HPDE6-E6E7 (cell line): ENCODE results near the gene SERHL2.
"Not testable (repeated sequence)": the region's sequence is repeated elsewhere in the genome, so short reads cannot be mapped to it uniquely, and the experiment has no call there.

ENCODE experiments used
- DNase-seq: peaks from one replicate; pipeline ENCODE4 v3.0.0; 2011; ENCODE audit warnings: missing footprints; ENCODE audit errors: extremely low spot score

SERHL2 gene, protein sequence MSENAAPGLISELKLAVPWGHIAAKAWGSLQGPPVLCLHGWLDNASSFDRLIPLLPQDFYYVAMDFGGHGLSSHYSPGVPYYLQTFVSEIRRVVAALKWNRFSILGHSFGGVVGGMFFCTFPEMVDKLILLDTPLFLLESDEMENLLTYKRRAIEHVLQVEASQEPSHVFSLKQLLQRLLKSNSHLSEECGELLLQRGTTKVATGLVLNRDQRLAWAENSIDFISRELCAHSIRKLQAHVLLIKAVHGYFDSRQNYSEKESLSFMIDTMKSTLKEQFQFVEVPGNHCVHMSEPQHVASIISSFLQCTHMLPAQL

DNA sequence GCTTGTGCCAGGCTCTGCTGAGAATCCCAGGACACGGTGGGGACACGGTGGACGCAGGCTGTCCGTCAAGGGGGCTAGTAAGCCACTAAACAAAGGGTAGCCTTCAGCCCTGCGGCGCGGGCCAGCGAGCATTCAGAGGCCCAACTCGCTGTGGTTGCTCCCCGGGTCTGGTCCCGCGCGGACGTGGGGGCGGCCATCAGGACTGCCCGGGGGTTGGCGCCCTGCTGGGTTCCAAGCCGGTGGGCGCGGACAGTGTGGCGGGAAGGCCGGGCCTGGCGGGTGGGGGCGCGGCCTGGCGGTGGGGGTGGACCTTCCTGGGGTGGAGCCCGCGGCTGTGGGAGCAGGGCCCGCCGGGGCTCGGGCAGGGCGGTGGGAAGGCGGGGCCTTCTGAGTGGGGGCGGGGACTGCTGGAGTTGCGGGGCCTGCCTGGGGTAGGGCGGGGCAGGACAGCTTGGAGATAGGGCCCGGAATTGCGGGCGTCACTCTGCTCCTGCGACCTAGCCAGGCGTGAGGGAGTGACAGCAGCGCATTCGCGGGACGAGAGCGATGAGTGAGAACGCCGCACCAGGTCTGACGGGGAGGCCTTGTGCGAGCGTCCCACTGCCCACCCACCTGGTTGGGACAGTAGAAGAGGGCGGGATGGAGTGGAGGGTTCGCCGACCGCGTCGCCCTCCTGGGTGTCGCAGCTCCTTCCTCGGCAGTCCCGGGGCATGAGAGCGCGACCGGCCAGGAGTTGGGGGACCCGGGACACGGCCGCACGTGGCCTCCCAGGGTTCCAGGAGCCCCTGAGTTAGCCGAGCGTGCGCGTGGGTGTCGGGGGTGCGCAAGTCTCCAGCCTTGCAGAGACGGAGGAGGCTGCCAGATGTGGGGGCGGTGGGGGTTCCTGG is at the start of gene SERHL2:
Gene SERHL2 (plus strand): TSS at position 482 of the 887 bp plus-strand sequence. CDS start 65 bp downstream, at position 547.
- peak; percentile 71 for DNase-seq

DNA sequence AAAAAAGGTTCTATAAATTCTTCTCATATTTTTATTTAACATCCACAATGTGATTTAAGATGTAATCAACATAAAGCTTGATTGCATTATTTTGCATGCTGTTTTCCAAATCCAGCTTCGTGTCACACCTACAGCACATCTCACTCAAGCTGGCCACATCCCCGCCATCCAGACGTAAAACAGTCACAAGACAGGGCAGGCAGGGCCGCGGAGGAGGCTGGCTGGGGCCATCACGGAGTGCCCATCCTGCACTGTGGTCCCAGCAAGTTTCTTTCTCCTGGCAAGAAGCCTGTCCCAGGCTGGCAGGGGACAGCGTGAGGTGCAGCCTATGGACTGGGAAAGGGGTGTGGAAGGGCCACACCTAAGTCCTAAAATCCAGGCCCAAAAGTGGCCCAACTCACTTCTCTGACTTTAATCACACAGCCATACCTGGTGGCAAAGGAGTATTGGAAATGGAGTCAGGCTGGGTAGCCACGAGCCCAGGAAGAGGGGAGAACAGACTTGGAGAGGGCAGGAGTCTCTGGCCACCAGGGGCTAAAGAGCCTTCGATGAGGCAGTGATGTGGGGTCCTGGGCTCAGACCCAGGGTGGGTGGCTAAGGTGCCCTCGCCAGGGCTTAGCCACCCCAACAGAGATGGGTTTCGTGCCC is 45.3 kb upstream of the SERHL2 start:
- not testable (repeated sequence) for DNase-seq

DNA sequence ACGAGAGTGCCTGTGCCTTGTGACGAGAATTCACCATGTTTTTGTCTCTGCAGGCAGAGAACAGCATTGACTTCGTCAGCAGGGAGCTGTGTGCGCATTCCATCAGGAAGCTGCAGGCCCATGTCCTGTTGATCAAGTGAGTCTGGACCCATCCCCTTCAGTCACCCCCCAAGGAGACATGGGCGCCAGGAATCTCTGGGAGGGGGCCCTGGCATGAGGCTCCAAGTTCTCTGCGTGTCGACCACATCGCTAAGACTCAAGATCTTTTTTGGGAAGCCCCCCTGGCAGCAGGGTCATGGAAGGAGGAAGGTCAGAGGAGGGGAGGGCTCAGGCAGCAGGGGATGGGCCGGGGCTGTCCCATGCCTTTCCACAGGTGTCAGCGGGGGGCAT is 44.8 kb upstream of the SERHL2 start:
- DNase-seq: not testable (repeated sequence)

DNA sequence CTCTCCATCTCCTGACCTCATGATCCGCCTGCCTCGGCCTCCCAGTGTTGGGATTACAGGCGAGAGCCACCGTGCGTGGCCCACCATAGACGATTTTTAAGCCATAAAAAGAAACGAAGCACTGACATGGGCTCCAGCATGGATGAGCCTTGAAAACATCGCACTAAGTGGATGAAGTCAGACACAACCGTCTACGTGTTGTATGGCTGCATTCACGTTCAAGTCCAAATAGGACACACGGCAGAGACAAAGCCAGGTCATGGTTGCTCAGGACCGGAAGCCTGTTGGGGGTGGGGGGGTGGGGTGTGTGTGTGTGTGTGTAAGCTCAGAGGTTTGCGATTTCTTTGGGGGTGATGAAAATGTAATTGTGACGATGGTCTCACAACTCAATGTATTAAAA is 44.2 kb upstream of the SERHL2 start:
- no peak for DNase-seq

DNA sequence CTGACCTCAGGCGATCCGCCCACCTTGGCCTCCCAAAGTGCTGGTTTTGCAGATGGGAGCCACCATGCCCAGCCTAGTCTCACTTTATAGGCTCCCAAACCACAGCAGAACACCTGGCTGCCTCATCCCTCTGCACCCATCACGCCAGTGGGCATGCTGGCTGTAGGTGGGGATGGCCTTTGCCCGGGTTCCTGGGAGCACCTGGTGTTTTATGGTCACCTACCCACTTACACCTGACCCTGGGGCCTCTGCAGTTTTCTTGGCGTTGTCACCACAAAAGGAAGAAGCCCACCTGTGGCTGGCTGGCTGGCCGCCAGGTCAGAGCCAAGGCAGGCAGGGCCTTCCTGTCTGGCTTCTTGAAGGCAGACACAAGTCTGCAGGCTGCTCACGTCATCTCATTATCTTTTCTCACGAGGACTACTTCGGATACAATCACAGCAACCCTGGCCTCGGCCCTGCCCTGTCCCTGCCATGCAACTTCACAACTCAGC is 42.3 kb upstream of the SERHL2 start:
- DNase-seq: no peak

DNA sequence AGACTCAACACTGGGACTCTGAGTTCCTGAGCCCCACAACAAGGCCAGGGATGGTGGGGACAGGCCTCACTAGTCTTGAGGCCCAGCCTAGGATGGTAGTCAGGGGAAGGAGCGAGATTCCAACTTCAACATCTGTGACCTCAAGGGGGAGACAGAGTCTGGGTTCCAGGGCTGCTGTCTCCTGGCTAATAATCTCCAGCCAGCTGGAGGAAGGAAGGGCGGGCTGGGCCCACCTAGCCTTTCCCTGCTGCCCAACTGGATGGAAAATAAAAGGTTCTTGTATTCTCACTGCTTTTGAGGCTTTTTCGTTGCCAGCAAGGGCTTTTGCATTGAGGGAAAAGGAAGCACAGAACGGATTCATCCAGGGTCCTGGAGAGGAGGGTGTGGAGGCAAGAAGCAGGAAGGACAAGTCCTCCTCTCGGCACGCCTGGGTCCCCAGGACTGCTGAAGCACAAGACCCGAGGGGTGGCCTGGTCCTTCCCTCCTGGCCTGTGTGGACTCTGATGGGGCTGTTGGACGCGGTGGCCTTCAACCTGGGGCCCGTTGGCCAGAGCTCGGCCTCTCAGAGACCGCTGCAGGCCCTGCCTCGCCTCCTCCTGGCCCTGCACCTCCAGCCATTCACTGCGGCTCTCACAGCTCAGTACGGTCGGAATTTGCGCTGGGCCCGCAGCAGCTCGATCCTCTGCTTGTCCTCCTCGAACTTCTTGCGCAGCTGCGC is 41.3 kb upstream of the SERHL2 start:
- DNase-seq: not testable (repeated sequence)

DNA sequence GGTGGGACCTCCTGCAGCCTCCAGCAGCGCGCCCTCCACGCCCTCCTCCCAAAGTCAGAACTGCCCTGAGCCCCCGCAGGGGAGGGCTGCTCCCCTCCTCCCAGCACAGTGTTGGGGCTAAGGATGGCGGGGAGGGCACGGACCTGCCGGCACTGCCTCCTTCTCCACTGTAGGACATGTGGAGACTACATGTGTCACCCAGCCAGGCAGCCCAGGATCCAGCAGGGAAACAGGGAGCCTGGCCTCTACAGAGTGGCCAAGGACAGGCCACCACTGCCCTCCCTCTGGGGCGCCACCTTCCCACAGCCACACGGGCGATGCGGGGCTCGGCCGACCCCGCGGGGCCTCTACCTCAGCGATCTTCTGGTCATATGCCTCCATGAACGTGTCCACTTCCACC is 39.4 kb upstream of the SERHL2 start:
- DNase-seq: not testable (repeated sequence)

DNA sequence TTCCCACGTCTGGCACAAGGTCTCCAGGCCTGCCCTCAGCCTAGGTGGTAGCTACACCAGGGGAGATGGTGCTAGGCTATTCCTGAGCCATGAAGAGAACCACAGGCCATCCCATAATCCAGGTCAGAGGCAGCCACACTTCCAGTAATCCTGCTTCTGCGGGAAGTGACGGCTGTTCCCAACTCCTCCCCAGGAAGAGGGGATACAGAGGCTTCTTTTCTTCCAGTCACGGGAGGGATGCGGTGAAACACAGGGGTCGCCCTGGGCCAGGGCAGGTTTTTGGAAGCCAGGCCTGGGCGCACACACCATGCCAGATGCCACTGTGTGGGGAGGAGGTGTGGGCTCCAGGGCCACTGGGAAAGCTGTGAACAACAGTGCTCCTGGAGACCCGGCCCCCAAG is 38.5 kb upstream of the SERHL2 start:
- DNase-seq: not testable (repeated sequence)

DNA sequence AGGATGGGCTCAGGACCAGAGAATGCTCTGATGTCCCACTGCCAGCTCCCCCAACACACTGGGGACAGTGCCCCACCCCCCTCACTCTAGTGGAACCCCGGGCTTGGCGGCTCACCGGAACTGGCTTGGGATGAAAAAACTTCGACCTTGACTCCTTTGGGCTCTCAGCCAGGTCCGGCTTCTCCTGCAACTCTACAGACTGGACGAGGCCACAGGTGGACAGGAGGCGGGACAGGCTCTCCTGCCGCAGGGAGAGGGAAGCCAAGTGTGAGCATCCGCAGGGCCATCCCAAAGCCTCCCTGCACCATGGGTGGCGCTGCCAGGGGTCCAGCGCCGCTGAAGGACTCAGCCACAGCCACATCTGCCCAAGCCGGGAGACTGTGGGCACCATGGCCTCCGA is 37.9 kb upstream of the SERHL2 start:
- DNase-seq: no peak

DNA sequence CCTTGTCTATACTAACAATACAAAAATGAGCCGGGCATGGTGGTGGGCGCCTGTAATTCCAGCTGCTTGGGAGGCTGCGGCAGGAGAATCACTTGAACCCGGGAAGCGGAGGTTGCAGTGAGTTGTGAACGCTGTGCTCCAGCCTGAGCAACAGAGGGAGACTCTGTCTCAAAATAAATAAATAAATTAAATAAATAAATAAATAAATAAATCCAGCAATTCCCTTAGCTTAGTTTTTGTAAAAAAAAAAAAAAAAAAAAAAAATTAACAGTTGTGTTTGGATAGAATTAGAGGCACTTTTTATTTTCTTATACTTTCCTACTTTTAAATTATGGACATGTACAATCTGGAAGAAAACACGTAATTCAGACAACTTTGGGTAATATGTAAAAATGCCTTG is 36.7 kb upstream of the SERHL2 start:
- DNase-seq: not testable (repeated sequence)

DNA sequence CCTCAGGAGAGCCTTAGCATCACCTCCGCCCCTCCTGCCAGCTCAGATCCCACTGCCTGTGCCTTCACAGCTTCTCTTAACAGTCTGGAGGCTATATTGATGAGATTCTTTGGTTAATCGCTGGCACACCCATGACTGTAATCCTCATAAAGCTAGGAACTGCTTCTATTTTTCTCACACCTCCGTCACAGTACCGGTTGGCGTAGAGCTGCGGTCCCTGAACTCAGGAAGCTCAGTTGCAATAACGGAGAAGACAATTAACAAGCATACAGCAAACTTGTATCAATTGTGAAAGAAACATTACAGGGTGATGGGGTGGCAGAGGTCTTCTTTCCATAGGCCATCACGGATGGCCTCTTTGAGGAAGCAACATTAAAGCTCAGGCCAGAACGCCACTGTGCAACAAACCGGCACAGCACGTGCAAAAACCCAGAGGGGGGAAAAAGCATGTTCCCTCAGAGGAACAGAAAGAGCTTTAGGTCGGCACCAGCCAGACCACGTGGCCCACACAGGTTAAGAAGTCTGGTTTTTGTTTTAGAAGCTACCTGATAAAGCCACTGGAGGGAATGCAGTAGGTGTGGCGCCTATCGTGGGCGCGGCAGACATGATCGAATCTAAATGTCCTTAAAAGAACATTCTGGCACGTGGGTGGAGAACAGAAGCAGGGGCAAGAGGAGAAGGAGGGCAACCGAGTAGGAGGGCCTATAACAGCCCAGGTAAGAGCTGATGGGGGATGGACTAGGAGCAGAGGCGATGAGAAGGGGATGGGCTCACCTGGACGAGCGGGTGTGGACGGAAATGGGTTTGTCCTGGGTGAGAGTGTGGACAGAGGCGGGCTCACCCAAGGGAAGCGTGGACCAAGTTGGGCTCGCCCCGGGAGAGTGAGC is 34.9 kb upstream of the SERHL2 start:
- DNase-seq: not testable (repeated sequence)

DNA sequence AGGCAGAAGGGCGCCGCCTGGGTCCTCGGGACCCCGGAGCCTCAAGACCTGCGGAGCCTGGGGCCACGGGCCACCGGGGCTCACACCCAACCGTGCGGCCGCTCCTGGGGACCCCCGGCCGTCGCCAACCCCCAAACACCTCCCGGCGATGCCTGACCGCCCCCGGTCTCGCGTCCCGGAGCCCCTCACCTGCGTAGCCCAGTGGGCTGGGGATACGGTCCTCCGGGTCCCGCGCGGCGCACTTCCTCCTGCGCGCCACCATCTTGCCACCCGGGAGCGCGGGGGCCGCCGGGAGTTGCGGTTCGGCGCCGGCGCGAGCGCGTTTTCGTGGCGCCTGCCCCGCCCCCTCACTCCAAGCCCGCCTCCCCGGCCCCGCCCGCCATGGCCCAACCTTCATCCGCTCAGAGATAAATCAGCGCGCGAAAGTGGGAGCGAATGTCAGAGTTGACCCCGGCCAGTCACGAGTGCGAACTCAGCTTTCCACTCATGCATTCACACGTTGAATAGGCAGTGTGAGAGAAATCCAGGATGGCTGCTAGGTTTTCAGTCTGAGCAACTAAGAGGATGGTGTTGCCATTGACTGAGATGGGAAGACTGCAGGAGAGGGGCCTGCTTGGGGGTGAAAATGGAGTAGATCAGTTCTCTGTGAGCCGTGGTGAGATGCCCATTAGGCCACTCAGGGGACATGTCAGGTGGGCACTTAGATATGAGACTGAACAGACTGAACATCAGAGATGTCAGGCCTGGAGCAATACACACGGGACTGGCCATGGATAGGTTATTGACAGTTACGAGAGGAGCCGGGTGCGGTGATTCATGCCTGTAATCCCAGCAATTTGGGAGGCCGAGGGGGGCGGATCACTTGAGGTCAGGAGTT is 34.0 kb upstream of the SERHL2 start, which contains the start of gene RRP7A:
Gene RRP7A (minus strand): TSS at position 272 of the 877 bp plus-strand sequence. CDS start 10 bp downstream, at position 262.
- DNase-seq: peak; percentile 62

DNA sequence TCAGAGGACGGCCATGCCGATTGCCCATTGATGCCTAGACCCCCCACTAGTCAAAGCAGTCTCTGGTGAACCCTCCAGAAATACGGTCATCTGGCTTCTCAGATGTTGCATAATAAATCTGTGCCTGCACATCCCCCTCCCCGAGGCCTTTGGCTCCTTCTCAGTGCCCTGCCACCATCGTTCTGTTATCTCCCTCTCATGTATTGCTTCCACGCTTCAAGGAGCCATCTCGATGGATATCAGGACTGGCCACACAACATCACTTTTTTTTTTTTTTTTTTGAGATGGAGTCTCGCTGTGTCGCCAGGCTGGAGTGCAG is 32.6 kb upstream of the SERHL2 start:
- DNase-seq: no peak

DNA sequence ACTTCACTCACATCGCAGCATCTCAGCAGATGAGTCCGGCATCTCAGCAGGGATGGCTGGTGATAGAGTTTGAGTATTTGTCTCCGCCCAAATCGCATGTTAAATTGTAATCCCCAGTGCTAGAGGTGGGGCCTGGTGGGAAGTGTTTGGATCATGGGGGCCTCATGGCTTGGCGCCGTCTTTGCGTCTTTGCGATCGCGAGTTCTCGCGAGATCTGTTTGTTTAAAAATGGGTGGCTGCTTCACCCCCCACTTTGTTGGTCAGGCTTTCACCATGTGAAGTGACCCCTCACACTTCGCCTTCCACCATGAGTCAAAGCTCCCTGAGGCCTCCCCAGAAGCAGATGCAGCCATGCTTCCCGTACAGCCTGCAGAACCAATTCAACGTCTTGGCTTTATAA is 31.2 kb upstream of the SERHL2 start:
- no peak for DNase-seq

DNA sequence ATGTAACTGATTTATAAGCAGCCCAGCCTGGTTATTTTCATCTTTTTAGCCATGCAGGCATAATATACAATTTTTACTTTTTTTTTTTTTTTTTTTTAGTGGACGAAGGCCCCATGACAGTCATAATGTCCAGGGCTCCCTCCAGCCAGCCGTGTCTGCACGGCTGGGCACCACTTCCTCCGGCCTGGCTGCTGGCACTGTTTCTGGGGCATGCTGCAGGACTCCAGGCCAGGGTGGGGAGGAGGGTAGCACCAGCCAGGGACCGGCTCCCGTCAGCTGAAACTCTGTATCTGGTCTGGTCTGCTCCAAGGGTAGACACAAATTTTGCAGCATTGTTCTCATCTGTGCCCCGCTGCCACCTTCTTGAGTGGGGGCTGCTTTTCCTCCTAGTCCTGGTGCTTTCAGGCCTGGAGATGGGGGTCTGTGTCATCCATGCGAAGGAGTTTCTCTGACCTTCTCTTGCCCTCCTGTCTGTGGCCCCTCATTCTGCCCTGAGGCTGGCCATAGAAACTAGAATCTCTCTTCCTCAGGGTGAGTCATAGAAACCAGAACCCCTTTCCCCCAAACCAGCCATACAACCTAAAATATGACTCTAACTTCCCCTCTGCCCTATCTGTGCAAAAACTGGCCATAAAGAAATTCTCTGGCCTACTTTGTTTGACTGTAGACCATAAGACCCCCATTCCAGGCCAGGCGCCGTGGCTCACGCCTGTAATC is 25.0 kb upstream of the SERHL2 start:
- no peak for DNase-seq

DNA sequence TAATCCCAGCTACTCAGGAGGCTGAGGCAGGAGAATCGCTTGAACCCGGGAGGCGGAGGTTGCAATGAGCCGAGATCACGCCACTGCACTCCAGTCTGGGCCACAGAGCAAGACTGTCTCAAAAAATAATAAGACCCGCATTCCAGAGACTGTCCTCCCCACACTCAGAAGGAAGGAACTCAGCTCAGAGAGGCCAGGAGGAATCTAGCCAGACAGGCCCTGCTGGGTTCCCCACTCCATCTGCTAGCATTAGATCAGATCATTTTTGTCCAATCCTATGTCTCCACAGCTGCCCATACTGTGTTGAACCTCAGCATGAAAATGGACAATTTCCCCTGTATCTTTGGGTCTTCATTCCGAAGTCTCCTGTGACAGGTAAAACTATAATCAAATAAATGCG is 24.3 kb upstream of the SERHL2 start:
- not testable (repeated sequence) for DNase-seq

DNA sequence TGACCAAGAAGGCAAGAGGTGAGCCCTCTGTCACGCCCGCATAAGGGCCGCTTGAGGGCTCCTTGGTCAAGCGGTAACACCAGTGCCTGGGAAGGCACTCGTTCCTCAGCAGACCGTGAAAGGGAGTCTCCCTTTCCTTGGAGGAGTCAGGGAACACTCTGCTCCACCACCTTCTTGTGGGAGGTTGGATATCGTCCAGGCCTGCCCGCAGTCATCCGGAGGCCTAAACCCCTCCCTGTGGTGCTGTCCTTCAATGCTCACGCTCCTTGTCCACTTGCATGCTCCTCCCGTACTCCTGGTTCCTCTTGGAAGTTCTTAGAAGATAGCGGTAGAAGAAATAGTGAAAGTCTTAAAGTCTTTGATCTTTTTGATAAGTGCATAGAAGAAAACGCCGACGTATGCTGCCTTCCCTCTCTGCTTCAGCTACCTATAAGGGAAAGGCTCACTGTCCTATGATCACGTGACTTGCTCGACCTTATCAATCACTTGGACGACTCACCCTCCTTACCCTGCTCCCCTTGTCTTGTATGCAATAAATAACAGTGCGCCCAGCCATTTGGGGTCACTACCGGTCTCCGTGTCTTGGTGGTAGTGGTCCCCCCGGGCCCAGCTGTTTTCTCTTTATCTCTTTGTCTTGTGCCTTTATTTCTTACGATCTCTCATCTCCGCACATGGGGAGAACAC is 22.2 kb upstream of the SERHL2 start:
- not testable (repeated sequence) for DNase-seq

DNA sequence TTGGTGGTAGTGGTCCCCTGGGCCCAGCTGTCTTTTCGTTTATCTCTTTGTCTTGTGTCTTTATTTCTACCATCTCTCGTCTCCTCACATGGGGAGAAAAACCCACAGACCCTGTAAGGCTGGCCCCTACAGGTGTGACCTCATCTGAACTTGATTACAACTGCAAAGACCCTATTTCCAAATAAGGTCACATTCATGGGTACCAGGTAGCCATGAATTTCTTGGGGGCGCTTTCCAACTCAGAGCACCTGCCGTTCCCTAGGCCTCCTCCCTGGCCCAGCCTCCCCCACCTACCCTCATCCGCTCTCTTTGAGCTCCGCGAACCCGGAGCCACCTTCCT is 20.1 kb upstream of the SERHL2 start:
- no peak for DNase-seq
